Measurements from ENCODE around the gene STX18. TPM values are rescaled to one million over a fixed set of nuclear protein-coding genes. Genes with fewer than 3 reads are reported as not detected.
A peak's percentile ranks its signal among the peaks of the same experiment; 100 is the strongest.
"Not testable (repeated sequence)": the region's sequence is repeated elsewhere in the genome, so short reads cannot be mapped to it uniquely, and the experiment has no call there.

Gene STX18
- total RNA-seq, 2 donors from 2014 or later, result 13.3 to 26.6 TPM

- not testable (repeated sequence) for H3K27ac Mint-ChIP-seq; ATAC-seq; DNase-seq (ENCODE audit: low spot score in 2 of 2)
- Mint-ChIP-seq H3K9me3 (peaks cover 0 to 11% of the 10 kb centered on the region in 2 donors), H3K36me3 (peaks cover 23 to 32% of the 10 kb centered on the region in 2 donors)
Measured at GRCh38 chr4:4566359-4566758, 24.5 kb upstream of the STX18 start.

- DNase-seq (ENCODE audit: low spot score in 2 of 2) (no peak), ATAC-seq (no peak)
- H3K27ac Mint-ChIP-seq, result no peak overlapping the region
- peaks cover 15 to 25% of the 10 kb centered on the region in 2 donors for H3K36me3 Mint-ChIP-seq
- H3K9me3 Mint-ChIP-seq, result peaks cover 0 to 4% of the 10 kb centered on the region in 2 donors
Measured at GRCh38 chr4:4564522-4564921, 22.7 kb upstream of the STX18 start.

- no peak overlapping the region for H3K27ac Mint-ChIP-seq
- H3K9me3 Mint-ChIP-seq, result no peaks in the 10 kb centered on the region
- ATAC-seq (no peak), DNase-seq (ENCODE audit: low spot score in 2 of 2) (no peak)
- peaks cover 8 to 14% of the 10 kb centered on the region in 2 donors for H3K36me3 Mint-ChIP-seq
Measured at GRCh38 chr4:4560642-4561041, 18.8 kb upstream of the STX18 start.

- Mint-ChIP-seq H3K36me3 (peaks cover 7 to 14% of the 10 kb centered on the region in 2 donors), H3K9me3 (no peaks in the 10 kb centered on the region), H3K27ac (peak overlapping the region in 1 of 2 donors; percentile 81)
- ATAC-seq (peak in 1 of 2 donors; percentile 23), DNase-seq (ENCODE audit: low spot score in 2 of 2) (no peak)
Measured at GRCh38 chr4:4560136-4560535, 18.3 kb upstream of the STX18 start.

GRCh38 chr4:4559596-4559995, 17.7 kb upstream of the STX18 start:
- peak in 1 of 2 donors; percentile 87 for ATAC-seq
- peak overlapping the region in 1 of 2 donors; percentile 81 for H3K27ac Mint-ChIP-seq
- no peak for DNase-seq (ENCODE audit: low spot score in 2 of 2)
- peaks cover 1 to 18% of the 10 kb centered on the region in 2 donors for H3K36me3 Mint-ChIP-seq
- no peaks in the 10 kb centered on the region for H3K9me3 Mint-ChIP-seq

- DNase-seq (ENCODE audit: low spot score in 2 of 2) (no peak), ATAC-seq (no peak)
- Mint-ChIP-seq H3K27ac (no peak overlapping the region), H3K36me3 (peaks cover 4 to 15% of the 10 kb centered on the region in 2 donors), H3K9me3 (no peaks in the 10 kb centered on the region)
Measured at GRCh38 chr4:4558881-4559280, 17.0 kb upstream of the STX18 start.

- no peak for DNase-seq (ENCODE audit: low spot score in 2 of 2)
- no peaks in the 10 kb centered on the region for H3K9me3 Mint-ChIP-seq
- peaks cover 29% of the 10 kb centered on the region in 2 donors for H3K36me3 Mint-ChIP-seq
- no peak overlapping the region for H3K27ac Mint-ChIP-seq
- no peak for ATAC-seq
Measured at GRCh38 chr4:4555916-4556315, 14.1 kb upstream of the STX18 start.

- DNase-seq (ENCODE audit: low spot score in 2 of 2) (no peak), ATAC-seq (no peak)
- Mint-ChIP-seq H3K36me3 (peaks cover 42% of the 10 kb centered on the region in 2 donors), H3K27ac (no peak overlapping the region), H3K9me3 (no peaks in the 10 kb centered on the region)
Measured at GRCh38 chr4:4554234-4554633, 12.4 kb upstream of the STX18 start.

GRCh38 chr4:4552042-4552441, 10.2 kb upstream of the STX18 start:
- not testable (repeated sequence) for ATAC-seq; DNase-seq (ENCODE audit: low spot score in 2 of 2); H3K9me3 Mint-ChIP-seq; H3K27ac Mint-ChIP-seq
- H3K36me3 Mint-ChIP-seq, result peaks cover 55 to 57% of the 10 kb centered on the region in 2 donors

GRCh38 chr4:4550161-4550560, 8.3 kb upstream of the STX18 start:
- peaks cover 62 to 64% of the 10 kb centered on the region in 2 donors for H3K36me3 Mint-ChIP-seq
- H3K27ac Mint-ChIP-seq, result peak overlapping the region in 1 of 2 donors; percentile 24
- DNase-seq (ENCODE audit: low spot score in 2 of 2); H3K9me3 Mint-ChIP-seq; ATAC-seq: not testable (repeated sequence)

- H3K27ac Mint-ChIP-seq, result peak overlapping the region in 1 of 2 donors; percentile 24
- ATAC-seq, result no peak
- no peaks in the 10 kb centered on the region for H3K9me3 Mint-ChIP-seq
- no peak for DNase-seq (ENCODE audit: low spot score in 2 of 2)
- H3K36me3 Mint-ChIP-seq, result peaks cover 62 to 63% of the 10 kb centered on the region in 2 donors
Measured at GRCh38 chr4:4549534-4549933, 7.7 kb upstream of the STX18 start.

GRCh38 chr4:4542774-4543485, 1.1 kb upstream of the STX18 start:
- DNase-seq (ENCODE audit: low spot score in 2 of 2) (no peak), ATAC-seq (no peak)
- Mint-ChIP-seq H3K27ac (peak overlapping the region; percentile 88 to 97), H3K9me3 (no peaks in the 10 kb centered on the region), H3K36me3 (peaks cover 8 to 26% of the 10 kb centered on the region in 2 donors)

GRCh38 chr4:4541040-4541631, 712 bp downstream of the STX18 start:
- no peak for DNase-seq (ENCODE audit: low spot score in 2 of 2)

GRCh38 chr4:4539481-4539880, 2.4 kb downstream of the STX18 start:
- peaks cover 0 to 6% of the 10 kb centered on the region in 2 donors for H3K36me3 Mint-ChIP-seq
- H3K27ac Mint-ChIP-seq, result no peak overlapping the region
- ATAC-seq (no peak), DNase-seq (ENCODE audit: low spot score in 2 of 2) (no peak)
- no peaks in the 10 kb centered on the region for H3K9me3 Mint-ChIP-seq

More at GRCh38 chr4:4541040-4541631, 712 bp downstream of the STX18 start:
- Mint-ChIP-seq H3K36me3 (peaks cover 6 to 17% of the 10 kb centered on the region in 2 donors), H3K27ac (peak overlapping the region; percentile 88 to 97), H3K9me3 (no peaks in the 10 kb centered on the region)
- ATAC-seq, result peak; percentile 31 to 54

GRCh38 chr4:4535590-4535989, 6.3 kb downstream of the STX18 start:
- ATAC-seq (no peak), DNase-seq (ENCODE audit: low spot score in 2 of 2) (no peak)
- Mint-ChIP-seq H3K36me3 (no peaks in the 10 kb centered on the region), H3K9me3 (no peaks in the 10 kb centered on the region), H3K27ac (no peak overlapping the region)

GRCh38 chr4:4534515-4535145, 7.2 kb downstream of the STX18 start:
- no peak overlapping the region for H3K27ac Mint-ChIP-seq
- ATAC-seq, result no peak
- no peaks in the 10 kb centered on the region for H3K36me3 Mint-ChIP-seq

GRCh38 chr4:4533461-4534169, 8.2 kb downstream of the STX18 start:
- Mint-ChIP-seq H3K27ac (no peak overlapping the region), H3K9me3 (no peaks in the 10 kb centered on the region), H3K36me3 (no peaks in the 10 kb centered on the region)
- DNase-seq (ENCODE audit: low spot score in 2 of 2) (no peak), ATAC-seq (no peak)

More at GRCh38 chr4:4534515-4535145, 7.2 kb downstream of the STX18 start:
- no peak for DNase-seq (ENCODE audit: low spot score in 2 of 2)
- H3K9me3 Mint-ChIP-seq, result no peaks in the 10 kb centered on the region
